ENCODE results near the gene CCNH.

GRCh38 chr5:87457706-87458105 lies 45.0 kb upstream of the CCNH start:
- no peak for TF ChIP-seq CTCF (IDR thresholded peaks at IDR 0.05; ENCODE audit: low read depth, low read length)
- TF ChIP-seq POLR2A (IDR thresholded peaks at IDR 0.05; ENCODE audit: extremely low read depth, insufficient read length), result no peak
